HCT116 (cell line): ENCODE measurements around the gene ATF7IP. TPM values are rescaled to one million over a fixed set of nuclear protein-coding genes. Genes with fewer than 3 reads are reported as not detected.

Experiments
- ATAC-seq: fragments of 200-7000 bp; cut with Tn5 transposase; 2 replicates; pipeline ENCODE4 v1.9.1; 2020; ENCODE audit warnings: mild to moderate bottlenecking, moderate library complexity
- BruUV-seq: library from RNA; stranded (reverse); fragments of 400-500 nt; replicated peaks from 2 replicates; lab custom pipeline; 2021; lab: Mats Ljungman, UMichigan
- CTCF ChIA-PET: fragments of 300-600 bp; sonication (Branson Sonifier 250); formaldehyde crosslinking; loops from one replicate; lab custom pipeline; 2021; ENCODE audit warnings: antibody characterized with exemption; lab: Charles Lee
- POLR2A ChIA-PET: fragments of 300-600, 350-600 bp; sonication (Branson Sonifier 250); formaldehyde crosslinking; loops from one replicate; lab custom pipeline; 2021; ENCODE audit warnings: antibody characterized with exemption; lab: Charles Lee
- RAD21 ChIA-PET, 2 experiments: fragments of 300-600 bp; sonication (Branson Sonifier 250); formaldehyde crosslinking; loops; one replicate each; lab custom pipeline; 2023; ENCODE audit warnings: low total read pairs in 2 of 2; ENCODE audit not compliant: uncharacterized antibody in 2 of 2, unreplicated experiment in 2 of 2, low non-redundant PET in 1 of 2; lab: Charles Lee
- DNase-seq: peaks from one replicate; pipeline ENCODE4 v3.0.0-alpha.2; 2010; ENCODE audit warnings: low read depth, low spot score
- H2AFZ ChIP-seq: fragments of 200-600 bp; shearing (Covaris generic), sonication (generic); 2 replicates; pipeline ENCODE4 v1.6.1; 2017; ENCODE audit warnings: low read depth, mixed run types, mixed read lengths, antibody characterized with exemption, low read length; ENCODE audit not compliant: poor library complexity, severe bottlenecking
- H3K27ac ChIP-seq: 2 replicates; pipeline ENCODE4 v1.5.1; 2012; ENCODE audit warnings: low read depth, low read length
- H3K27me3 ChIP-seq: fragments of 200-600 bp; sonication (generic); 2 replicates; pipeline ENCODE4 v1.6.1; 2016; ENCODE audit warnings: mixed run types, low read length, mixed read lengths; ENCODE audit not compliant: insufficient read depth
- H3K36me3 ChIP-seq, 2 experiments: fragments of 200-500 bp in 1 of 2; fragments of 200-600 bp in 1 of 2; sonication (Bioruptor generic) in 1 of 2; sonication (generic) in 1 of 2; 2 replicates each; pipeline versions ENCODE4 v1.5.1 to v1.6.1; 2014 to 2016; ENCODE audit warnings: low read length in 2 of 2, inconsistent platforms in 1 of 2, mixed read lengths in 1 of 2, mixed run types in 1 of 2; ENCODE audit not compliant: insufficient read depth in 2 of 2, control insufficient read depth in 1 of 2
- H3K4me1 ChIP-seq, 2 experiments: fragments of 200-600 bp in 1 of 2; sonication (generic) in 1 of 2; 2 replicates each; pipeline versions ENCODE4 v1.5.1 to v1.6.1; 2012 to 2017; ENCODE audit warnings: low read length in 2 of 2, inconsistent platforms in 1 of 2, mild to moderate bottlenecking in 1 of 2, mixed read lengths in 1 of 2, mixed run types in 1 of 2, moderate library complexity in 1 of 2; ENCODE audit not compliant: insufficient read depth in 2 of 2, control insufficient read depth in 1 of 2
- H3K4me2 ChIP-seq: fragments of 200-600 bp; sonication (generic); 2 replicates; pipeline ENCODE4 v1.6.1; 2017; ENCODE audit warnings: mixed run types, low read length, mixed read lengths
- H3K4me3 ChIP-seq, 2 experiments: fragments of 200-600 bp in 1 of 2; sonication (generic) in 1 of 2; replicated peaks in 1 of 2; 2 replicates each; pipeline ENCODE4 v1.5.1; 2011 to 2016; ENCODE audit warnings: low read length in 2 of 2, control low read depth in 1 of 2, low read depth in 1 of 2, mild to moderate bottlenecking in 1 of 2, mixed read lengths in 1 of 2, mixed run types in 1 of 2
- H3K79me2 ChIP-seq: fragments of 200-600 bp; sonication (generic); 2 replicates; pipeline ENCODE4 v1.6.1; 2017; ENCODE audit warnings: mild to moderate bottlenecking, mixed run types, low read length, moderate library complexity, mixed read lengths; ENCODE audit not compliant: insufficient read depth
- H3K9ac ChIP-seq: fragments of 200-600 bp; sonication (generic); 2 replicates; pipeline ENCODE4 v1.6.1; 2016; ENCODE audit warnings: low read length, mixed read lengths
- H3K9me2 ChIP-seq: fragments of 200-600 bp; sonication (generic), shearing (Covaris generic); 2 replicates; pipeline ENCODE4 v1.6.1; 2017; ENCODE audit warnings: mixed run types, mild to moderate bottlenecking, moderate library complexity; ENCODE audit not compliant: insufficient read depth
- H3K9me3 ChIP-seq, 2 experiments: fragments of 200-500 bp in 1 of 2; fragments of 200-600 bp in 1 of 2; sonication (Bioruptor generic) in 1 of 2; sonication (generic) in 1 of 2; 2 replicates each; pipeline ENCODE4 v1.6.1; 2014 to 2017; ENCODE audit warnings: low read length in 2 of 2, mixed read lengths in 2 of 2, inconsistent platforms in 1 of 2, low read depth in 1 of 2, mild to moderate bottlenecking in 1 of 2, mixed run types in 1 of 2, moderate library complexity in 1 of 2; ENCODE audit not compliant: control insufficient read depth in 1 of 2, insufficient read depth in 1 of 2
- H4K20me1 ChIP-seq: fragments of 200-600 bp; sonication (generic), shearing (Covaris generic); 2 replicates; pipeline ENCODE4 v1.6.1; 2017; ENCODE audit warnings: mixed run types, mild to moderate bottlenecking, moderate library complexity; ENCODE audit not compliant: insufficient read depth
- CBX3 ChIP-seq: IDR thresholded peaks from 2 replicates; pipeline ENCODE4 v1.6.1; 2012; ENCODE audit warnings: low read depth
- EGR1 ChIP-seq: IDR thresholded peaks from 2 replicates; pipeline ENCODE4 v1.6.1; 2012; ENCODE audit warnings: low read depth
- EZH2 ChIP-seq: fragments of 200-600 bp; sonication (generic); IDR thresholded peaks from 2 replicates; pipeline ENCODE4 v1.6.1; 2017; ENCODE audit warnings: antibody characterized with exemption, mixed run types
- EZH2phosphoT487 ChIP-seq: fragments of 200-600 bp; IDR thresholded peaks from 2 replicates; pipeline ENCODE4 v1.6.1; 2018; ENCODE audit warnings: antibody characterized with exemption, borderline replicate concordance
- JUND ChIP-seq: IDR thresholded peaks from 2 replicates; pipeline ENCODE4 v1.6.1; 2012
- MAX ChIP-seq: IDR thresholded peaks from 2 replicates; pipeline ENCODE4 v1.6.1; 2012
- POLR2A ChIP-seq: IDR thresholded peaks from 2 replicates; pipeline ENCODE4 v1.7.0; 2011; ENCODE audit warnings: borderline replicate concordance; ENCODE audit not compliant: insufficient read depth, insufficient read length; ENCODE audit errors: extremely low read depth
- POLR2AphosphoS5 ChIP-seq: IDR thresholded peaks from 2 replicates; pipeline ENCODE4 v1.6.1; 2011; ENCODE audit warnings: mild to moderate bottlenecking, low read depth, low read length, moderate library complexity
- RAD21 ChIP-seq: IDR thresholded peaks from 2 replicates; pipeline ENCODE4 v1.6.1; 2012; ENCODE audit warnings: low read depth, mild to moderate bottlenecking
- SP1 ChIP-seq: IDR thresholded peaks from 2 replicates; pipeline ENCODE4 v1.6.1; 2012; ENCODE audit warnings: low read depth
- YY1 ChIP-seq: IDR thresholded peaks from 2 replicates; pipeline ENCODE4 v1.6.1; 2011; ENCODE audit warnings: low read length, low read depth, moderate library complexity, mild to moderate bottlenecking; ENCODE audit not compliant: insufficient replicate concordance; ENCODE audit errors: extremely low read depth
- intact Hi-C: fragments of 100-400 bp; cut with micrococcal nuclease; formaldehyde crosslinking; loops from 2 replicates; pipeline ENCODE4 v1.10.0; 2022
- total RNA-seq: library from RNA; stranded (reverse); gene quantifications from one replicate; pipeline ENCODE4 v1.2.1, GENCODE V29; 2021; ENCODE audit not compliant: unreplicated experiment
- TF ChIP-seq, protein P1 (sequence below), 3 experiments: fragments of 200-600 bp in 1 of 3; sonication (generic) in 1 of 3; IDR thresholded peaks in 2 of 3; conservative IDR thresholded peaks in 1 of 3; 2 replicates each; pipeline ENCODE4 v1.5.1; 2012 to 2017; ENCODE audit warnings: low read depth in 2 of 3, low read length in 2 of 3, antibody characterized with exemption in 1 of 3, borderline replicate concordance in 1 of 3, control low read depth in 1 of 3, mild to moderate bottlenecking in 1 of 3, mixed read lengths in 1 of 3, mixed run types in 1 of 3, moderate library complexity in 1 of 3; ENCODE audit not compliant: insufficient read depth in 1 of 3
- TF ChIP-seq, protein P2 (sequence below): IDR thresholded peaks from 2 replicates; pipeline ENCODE4 v1.6.1; 2012
- TF ChIP-seq, protein P3 (sequence below): IDR thresholded peaks from 2 replicates; pipeline ENCODE4 v1.6.1; 2012; ENCODE audit warnings: low read depth

The ATF7IP gene
- total RNA-seq, 1 experiment from 2014 or later, result 38.6 TPM

DNA sequence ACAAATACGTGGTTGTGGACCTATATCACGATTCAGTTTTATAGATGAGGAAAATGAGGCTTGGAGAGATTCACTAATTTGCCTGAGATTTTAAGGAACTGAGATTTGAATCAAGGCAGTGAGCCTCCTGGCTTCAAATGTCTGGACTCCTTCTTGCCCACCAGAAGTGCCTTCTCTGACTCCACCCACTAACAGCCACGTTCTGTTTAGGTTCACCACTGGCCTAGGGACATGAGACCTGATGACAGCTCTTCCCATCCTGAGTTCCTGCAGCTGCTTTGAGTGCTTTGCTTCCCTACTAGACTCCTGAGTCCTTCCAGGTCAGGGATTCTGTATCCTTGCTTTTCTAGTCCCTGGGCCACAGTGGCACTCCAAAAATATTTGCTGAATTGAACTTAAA, 145.1 kb downstream of the ATF7IP start:
- ChIA-PET RAD21 (no interaction called here), POLR2A (no interaction called here), CTCF (no interaction called here)
- Histone ChIP-seq H3K9me3 (no peaks in the 10 kb centered on the region), H3K36me3 (no peaks in the 10 kb centered on the region), H3K27me3 (no peaks in the 10 kb centered on the region), H3K79me2 (no peaks in the 10 kb centered on the region), H2AFZ (no peak overlapping the region), H3K9ac (no peak overlapping the region), H3K4me2 (no peak overlapping the region), H3K4me1 (peaks cover 9 to 12% of the 10 kb centered on the region in 2 experiments; a peak in 3 of 4 replicates), H3K9me2 (no peaks in the 10 kb centered on the region), H3K27ac (no peak overlapping the region), H3K4me3 (no peak overlapping the region), H4K20me1 (no peaks in the 10 kb centered on the region)
- BruUV-seq, result no TSS peak
- DNase-seq (no peak), ATAC-seq (no peak)
- intact Hi-C loops, result loop anchor here (5.0 kb wide), 1 partner anchor 273 kb away; no protein-coding TSS in a partner anchor
- TF ChIP-seq YY1 (no peak), POLR2A (no peak), EZH2 (no peak)

GRCh38 chr12:14514154-14514842, 148.8 kb downstream of the ATF7IP start:
- H2AFZ ChIP-seq, result peak overlapping the region; percentile 61
- no peak overlapping the region for H3K9ac ChIP-seq
- H3K36me3 ChIP-seq, result no peaks in the 10 kb centered on the region
- POLR2A ChIA-PET, result no interaction called here
- no peaks in the 10 kb centered on the region for H3K79me2 ChIP-seq
- no peaks in the 10 kb centered on the region for H4K20me1 ChIP-seq
- H3K27ac ChIP-seq, result no peak overlapping the region
- H3K4me3 ChIP-seq, result no peak overlapping the region
- peak; percentile 71 for DNase-seq
- RAD21 ChIA-PET, result interaction anchor here in 1 of 2 experiments (0.5 to 0.6 kb wide), 2 partner anchors 54 to 145 kb away, joined by 3 read pairs; no protein-coding TSS in a partner anchor
- CTCF ChIA-PET, result interaction anchor here (0.6 to 1.6 kb wide), 9 partner anchors 13 to 493 kb away, joined by 3 to 7 read pairs (median 3); no protein-coding TSS in a partner anchor
- no peaks in the 10 kb centered on the region for H3K27me3 ChIP-seq
- peaks cover 9 to 12% of the 10 kb centered on the region in 2 experiments; a peak in 3 of 4 replicates for H3K4me1 ChIP-seq
- peak overlapping the region; percentile 57 for H3K4me2 ChIP-seq
- no peaks in the 10 kb centered on the region for H3K9me3 ChIP-seq
- ATAC-seq, result peak; percentile 93
- no TSS peak for BruUV-seq
- no peaks in the 10 kb centered on the region for H3K9me2 ChIP-seq
- intact Hi-C loops, result loop anchor here (1.0 to 5.0 kb wide), 3 partner anchors 105 to 277 kb away; no protein-coding TSS in a partner anchor
- no peak for TF ChIP-seq MAX
- TF ChIP-seq POLR2AphosphoS5, result no peak
- TF ChIP-seq JUND, result no peak
- TF ChIP-seq, protein P1, sequence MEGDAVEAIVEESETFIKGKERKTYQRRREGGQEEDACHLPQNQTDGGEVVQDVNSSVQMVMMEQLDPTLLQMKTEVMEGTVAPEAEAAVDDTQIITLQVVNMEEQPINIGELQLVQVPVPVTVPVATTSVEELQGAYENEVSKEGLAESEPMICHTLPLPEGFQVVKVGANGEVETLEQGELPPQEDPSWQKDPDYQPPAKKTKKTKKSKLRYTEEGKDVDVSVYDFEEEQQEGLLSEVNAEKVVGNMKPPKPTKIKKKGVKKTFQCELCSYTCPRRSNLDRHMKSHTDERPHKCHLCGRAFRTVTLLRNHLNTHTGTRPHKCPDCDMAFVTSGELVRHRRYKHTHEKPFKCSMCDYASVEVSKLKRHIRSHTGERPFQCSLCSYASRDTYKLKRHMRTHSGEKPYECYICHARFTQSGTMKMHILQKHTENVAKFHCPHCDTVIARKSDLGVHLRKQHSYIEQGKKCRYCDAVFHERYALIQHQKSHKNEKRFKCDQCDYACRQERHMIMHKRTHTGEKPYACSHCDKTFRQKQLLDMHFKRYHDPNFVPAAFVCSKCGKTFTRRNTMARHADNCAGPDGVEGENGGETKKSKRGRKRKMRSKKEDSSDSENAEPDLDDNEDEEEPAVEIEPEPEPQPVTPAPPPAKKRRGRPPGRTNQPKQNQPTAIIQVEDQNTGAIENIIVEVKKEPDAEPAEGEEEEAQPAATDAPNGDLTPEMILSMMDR (IDR thresholded peaks at IDR 0.05 in 2 of 3, conservative IDR thresholded peaks at IDR 0.05 in 1 of 3; ENCODE audit: borderline replicate concordance in 1 of 3, insufficient read depth in 1 of 3, low read depth in 2 of 3, low read length in 2 of 3), result peak; percentile 56 to 74 (median 72); a peak in 5 of 6 replicates
- TF ChIP-seq EGR1, result no peak
- TF ChIP-seq RAD21, result peak; percentile 80
- no peak for TF ChIP-seq SP1
- TF ChIP-seq CBX3, result peak; percentile 34; the same call in 1 of the 2 replicates
- no peak for TF ChIP-seq EZH2phosphoT487
- TF ChIP-seq, protein P2, sequence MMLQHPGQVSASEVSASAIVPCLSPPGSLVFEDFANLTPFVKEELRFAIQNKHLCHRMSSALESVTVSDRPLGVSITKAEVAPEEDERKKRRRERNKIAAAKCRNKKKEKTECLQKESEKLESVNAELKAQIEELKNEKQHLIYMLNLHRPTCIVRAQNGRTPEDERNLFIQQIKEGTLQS, result no peak
- TF ChIP-seq, protein P3, sequence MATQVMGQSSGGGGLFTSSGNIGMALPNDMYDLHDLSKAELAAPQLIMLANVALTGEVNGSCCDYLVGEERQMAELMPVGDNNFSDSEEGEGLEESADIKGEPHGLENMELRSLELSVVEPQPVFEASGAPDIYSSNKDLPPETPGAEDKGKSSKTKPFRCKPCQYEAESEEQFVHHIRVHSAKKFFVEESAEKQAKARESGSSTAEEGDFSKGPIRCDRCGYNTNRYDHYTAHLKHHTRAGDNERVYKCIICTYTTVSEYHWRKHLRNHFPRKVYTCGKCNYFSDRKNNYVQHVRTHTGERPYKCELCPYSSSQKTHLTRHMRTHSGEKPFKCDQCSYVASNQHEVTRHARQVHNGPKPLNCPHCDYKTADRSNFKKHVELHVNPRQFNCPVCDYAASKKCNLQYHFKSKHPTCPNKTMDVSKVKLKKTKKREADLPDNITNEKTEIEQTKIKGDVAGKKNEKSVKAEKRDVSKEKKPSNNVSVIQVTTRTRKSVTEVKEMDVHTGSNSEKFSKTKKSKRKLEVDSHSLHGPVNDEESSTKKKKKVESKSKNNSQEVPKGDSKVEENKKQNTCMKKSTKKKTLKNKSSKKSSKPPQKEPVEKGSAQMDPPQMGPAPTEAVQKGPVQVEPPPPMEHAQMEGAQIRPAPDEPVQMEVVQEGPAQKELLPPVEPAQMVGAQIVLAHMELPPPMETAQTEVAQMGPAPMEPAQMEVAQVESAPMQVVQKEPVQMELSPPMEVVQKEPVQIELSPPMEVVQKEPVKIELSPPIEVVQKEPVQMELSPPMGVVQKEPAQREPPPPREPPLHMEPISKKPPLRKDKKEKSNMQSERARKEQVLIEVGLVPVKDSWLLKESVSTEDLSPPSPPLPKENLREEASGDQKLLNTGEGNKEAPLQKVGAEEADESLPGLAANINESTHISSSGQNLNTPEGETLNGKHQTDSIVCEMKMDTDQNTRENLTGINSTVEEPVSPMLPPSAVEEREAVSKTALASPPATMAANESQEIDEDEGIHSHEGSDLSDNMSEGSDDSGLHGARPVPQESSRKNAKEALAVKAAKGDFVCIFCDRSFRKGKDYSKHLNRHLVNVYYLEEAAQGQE, result no peak
